Measurements from ENCODE around the gene BMP6.

GRCh38 chr6:7745942-7746341 is 20.0 kb downstream of the BMP6 start:
- TF ChIP-seq POLR2A (IDR thresholded peaks at IDR 0.05) (no peak), CTCF (IDR thresholded peaks at IDR 0.05) (no peak)

Measured in esophagus squamous epithelium (tissue), 4 donors.